Activated naive CD8-positive, alpha-beta T cell (primary cell): ENCODE measurements around the gene GIGYF1.

Experiments used
- H3K27ac Mint-ChIP-seq: one replicate; pipeline ENCODE4 v1.8.0; 2021; ENCODE audit warnings: mixed read lengths
- H3K27me3 Mint-ChIP-seq: one replicate; pipeline ENCODE4 v1.8.0; 2021; ENCODE audit warnings: mixed read lengths
- H3K36me3 Mint-ChIP-seq: one replicate; pipeline ENCODE4 v1.8.0; 2021; ENCODE audit warnings: mixed read lengths
- H3K4me1 Mint-ChIP-seq: one replicate; pipeline ENCODE4 v1.8.0; 2021; ENCODE audit warnings: low read depth, mixed read lengths
- H3K4me3 Mint-ChIP-seq: one replicate; pipeline ENCODE4 v1.8.0; 2021; ENCODE audit warnings: mild to moderate bottlenecking, mixed read lengths
- H3K9me3 Mint-ChIP-seq: one replicate; pipeline ENCODE4 v1.8.0; 2021; ENCODE audit warnings: low read depth, mixed read lengths

The GIGYF1 gene

GRCh38 chr7:100692578-100692961 lies 1.5 kb downstream of the GIGYF1 start:
- peaks cover 45% of the 10 kb centered on the region for H3K4me1 Mint-ChIP-seq

GRCh38 chr7:100691676-100692577 lies 2.1 kb downstream of the GIGYF1 start:
- Mint-ChIP-seq H3K27ac (peak overlapping the region; percentile 88), H3K36me3 (no peaks in the 10 kb centered on the region), H3K4me1 (peaks cover 45% of the 10 kb centered on the region), H3K4me3 (peak overlapping the region; percentile 96), H3K9me3 (no peaks in the 10 kb centered on the region), H3K27me3 (no peaks in the 10 kb centered on the region)

More at GRCh38 chr7:100692578-100692961, 1.5 kb downstream of the GIGYF1 start:
- H3K9me3 Mint-ChIP-seq, result no peaks in the 10 kb centered on the region
- no peaks in the 10 kb centered on the region for H3K36me3 Mint-ChIP-seq
- H3K27ac Mint-ChIP-seq, result peak overlapping the region; percentile 88
- H3K4me3 Mint-ChIP-seq, result peak overlapping the region; percentile 96
- no peaks in the 10 kb centered on the region for H3K27me3 Mint-ChIP-seq

GRCh38 chr7:100689230-100690135 lies 4.6 kb downstream of the GIGYF1 start:
- Mint-ChIP-seq H3K9me3 (no peaks in the 10 kb centered on the region), H3K27ac (peak overlapping the region; percentile 46), H3K36me3 (no peaks in the 10 kb centered on the region), H3K4me1 (peaks cover 34% of the 10 kb centered on the region), H3K4me3 (no peak overlapping the region), H3K27me3 (no peaks in the 10 kb centered on the region)

- Mint-ChIP-seq H3K27ac (peak overlapping the region; percentile 46), H3K36me3 (no peaks in the 10 kb centered on the region), H3K4me1 (peaks cover 34% of the 10 kb centered on the region), H3K4me3 (no peak overlapping the region), H3K27me3 (no peaks in the 10 kb centered on the region), H3K9me3 (no peaks in the 10 kb centered on the region)
Observed at GRCh38 chr7:100688326-100688860, 5.7 kb downstream of the GIGYF1 start.

GRCh38 chr7:100687751-100688300 lies 6.2 kb downstream of the GIGYF1 start:
- no peaks in the 10 kb centered on the region for H3K36me3 Mint-ChIP-seq
- no peaks in the 10 kb centered on the region for H3K27me3 Mint-ChIP-seq
- no peaks in the 10 kb centered on the region for H3K9me3 Mint-ChIP-seq
- H3K4me3 Mint-ChIP-seq, result no peak overlapping the region
- H3K27ac Mint-ChIP-seq, result no peak overlapping the region
- H3K4me1 Mint-ChIP-seq, result peaks cover 31% of the 10 kb centered on the region

- H3K27me3 Mint-ChIP-seq, result no peaks in the 10 kb centered on the region
- no peak overlapping the region for H3K27ac Mint-ChIP-seq
- H3K4me1 Mint-ChIP-seq, result peaks cover 27% of the 10 kb centered on the region
- no peaks in the 10 kb centered on the region for H3K36me3 Mint-ChIP-seq
- H3K9me3 Mint-ChIP-seq, result no peaks in the 10 kb centered on the region
- no peak overlapping the region for H3K4me3 Mint-ChIP-seq
Observed at GRCh38 chr7:100687261-100687660, 6.8 kb downstream of the GIGYF1 start.

- no peak overlapping the region for H3K27ac Mint-ChIP-seq
- H3K4me3 Mint-ChIP-seq, result no peak overlapping the region
- H3K36me3 Mint-ChIP-seq, result no peaks in the 10 kb centered on the region
- H3K9me3 Mint-ChIP-seq, result no peaks in the 10 kb centered on the region
- peaks cover 24% of the 10 kb centered on the region for H3K4me1 Mint-ChIP-seq
- H3K27me3 Mint-ChIP-seq, result no peaks in the 10 kb centered on the region
Observed at GRCh38 chr7:100686822-100687211, 7.2 kb downstream of the GIGYF1 start.

- Mint-ChIP-seq H3K4me1 (peaks cover 23% of the 10 kb centered on the region), H3K9me3 (no peaks in the 10 kb centered on the region), H3K36me3 (no peaks in the 10 kb centered on the region), H3K27me3 (no peaks in the 10 kb centered on the region), H3K4me3 (no peak overlapping the region), H3K27ac (no peak overlapping the region)
Observed at GRCh38 chr7:100686201-100686821, 7.7 kb downstream of the GIGYF1 start.

GRCh38 chr7:100685631-100686145 lies 8.4 kb downstream of the GIGYF1 start:
- no peak overlapping the region for H3K4me3 Mint-ChIP-seq
- no peaks in the 10 kb centered on the region for H3K27me3 Mint-ChIP-seq
- H3K36me3 Mint-ChIP-seq, result no peaks in the 10 kb centered on the region
- peaks cover 24% of the 10 kb centered on the region for H3K4me1 Mint-ChIP-seq
- no peaks in the 10 kb centered on the region for H3K9me3 Mint-ChIP-seq
- H3K27ac Mint-ChIP-seq, result no peak overlapping the region

- Mint-ChIP-seq H3K27ac (no peak overlapping the region), H3K4me1 (peaks cover 27% of the 10 kb centered on the region), H3K9me3 (no peaks in the 10 kb centered on the region), H3K4me3 (no peak overlapping the region), H3K36me3 (no peaks in the 10 kb centered on the region), H3K27me3 (no peaks in the 10 kb centered on the region)
Observed at GRCh38 chr7:100685049-100685605, 8.9 kb downstream of the GIGYF1 start.

GRCh38 chr7:100684534-100685042 lies 9.5 kb downstream of the GIGYF1 start:
- Mint-ChIP-seq H3K4me3 (no peak overlapping the region), H3K27ac (no peak overlapping the region), H3K27me3 (no peaks in the 10 kb centered on the region), H3K9me3 (no peaks in the 10 kb centered on the region), H3K36me3 (no peaks in the 10 kb centered on the region), H3K4me1 (peaks cover 25% of the 10 kb centered on the region)

GRCh38 chr7:100683659-100684533 lies 10.2 kb downstream of the GIGYF1 start:
- Mint-ChIP-seq H3K27ac (no peak overlapping the region), H3K4me1 (peaks cover 24% of the 10 kb centered on the region), H3K9me3 (no peaks in the 10 kb centered on the region), H3K4me3 (no peak overlapping the region), H3K36me3 (no peaks in the 10 kb centered on the region), H3K27me3 (no peaks in the 10 kb centered on the region)

- H3K27me3 Mint-ChIP-seq, result no peaks in the 10 kb centered on the region
- H3K4me3 Mint-ChIP-seq, result no peak overlapping the region
- H3K27ac Mint-ChIP-seq, result no peak overlapping the region
- H3K36me3 Mint-ChIP-seq, result no peaks in the 10 kb centered on the region
- H3K4me1 Mint-ChIP-seq, result peaks cover 22% of the 10 kb centered on the region
- no peaks in the 10 kb centered on the region for H3K9me3 Mint-ChIP-seq
Observed at GRCh38 chr7:100682991-100683658, 10.9 kb downstream of the GIGYF1 start.
